NCI-H446 (cell line): ENCODE data around the gene EXOSC1.
"Not testable (repeated sequence)": the region's sequence is repeated elsewhere in the genome, so short reads cannot be mapped to it uniquely, and the experiment has no call there.

Source experiments
- DNase-seq, 2 experiments: peaks; one replicate each; lab custom pipeline; 2025; lab: John Stamatoyannopoulos, UW

Gene EXOSC1

DNA sequence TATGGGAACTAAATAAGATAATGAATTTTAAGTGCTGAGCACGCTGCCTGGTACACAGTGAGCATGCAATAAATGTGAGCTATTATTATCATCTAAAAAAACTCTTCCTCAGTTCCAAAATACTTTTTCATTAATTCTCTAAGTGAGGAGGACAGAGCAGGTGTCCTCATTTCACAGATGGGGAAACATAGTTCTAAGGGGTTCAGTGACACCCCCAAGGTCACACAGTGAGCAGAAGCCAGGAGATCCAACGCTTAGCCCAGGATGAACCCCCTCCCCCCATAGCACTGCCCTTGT is 37.9 kb downstream of the EXOSC1 start:
- no peak for DNase-seq

DNA sequence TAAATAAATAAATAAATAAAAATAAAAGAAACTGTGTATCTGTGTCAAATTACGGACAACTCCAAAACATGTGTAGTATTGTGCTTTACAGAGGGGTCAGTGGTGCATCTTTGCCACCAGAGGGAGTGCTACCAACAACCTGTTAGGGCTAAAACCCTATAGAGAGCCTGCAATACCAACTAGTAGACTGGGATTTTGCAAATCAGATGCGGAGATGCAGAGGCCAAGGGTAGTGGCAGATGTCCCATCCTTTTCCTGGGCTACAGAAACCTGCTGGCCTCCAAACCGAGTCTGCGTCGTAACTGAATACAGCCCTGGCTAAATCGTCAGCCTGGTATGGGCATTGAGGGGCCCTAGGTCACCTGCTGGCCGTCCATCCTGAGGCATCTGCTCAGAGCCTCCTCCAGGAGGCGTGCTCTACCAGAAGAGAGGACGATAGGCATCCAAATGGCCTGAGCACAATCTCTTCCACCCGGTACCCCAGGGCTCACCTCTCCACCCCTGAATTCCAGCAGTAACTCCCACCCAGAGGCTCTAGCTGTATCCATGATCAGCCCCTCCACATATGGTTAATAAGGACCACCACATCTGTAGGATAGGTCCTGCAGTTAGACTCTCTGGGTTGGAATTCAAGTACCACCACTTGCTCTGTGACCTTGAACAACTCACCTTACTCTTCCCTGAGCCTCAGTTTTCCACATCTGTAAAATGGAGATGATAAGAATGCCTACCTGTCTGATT is 38.4 kb downstream of the EXOSC1 start:
- peak; percentile 19 to 67 for DNase-seq

GRCh38 chr10:97406483-97406882 is 39.3 kb downstream of the EXOSC1 start:
- not testable (repeated sequence) for DNase-seq

GRCh38 chr10:97406064-97406463 is 39.7 kb downstream of the EXOSC1 start:
- DNase-seq: no peak

DNA sequence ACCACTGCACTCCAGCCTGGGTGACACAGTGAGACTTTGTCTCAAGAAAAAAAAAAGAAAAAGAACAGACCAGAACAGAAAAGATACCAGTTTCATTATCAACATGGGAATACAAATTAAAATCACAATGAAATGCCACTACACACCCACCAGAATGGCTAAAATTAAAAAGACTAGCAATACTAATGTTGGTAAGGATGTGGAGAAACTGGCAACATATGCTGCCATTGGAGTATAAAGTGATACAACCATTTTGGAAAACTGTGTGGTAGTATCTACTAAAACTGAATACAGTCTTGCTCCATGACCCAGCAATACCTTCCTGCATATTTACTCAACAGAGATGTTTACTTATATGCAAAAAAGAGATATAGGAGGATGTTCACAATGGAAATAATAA is 41.8 kb downstream of the EXOSC1 start:
- no peak for DNase-seq

DNA sequence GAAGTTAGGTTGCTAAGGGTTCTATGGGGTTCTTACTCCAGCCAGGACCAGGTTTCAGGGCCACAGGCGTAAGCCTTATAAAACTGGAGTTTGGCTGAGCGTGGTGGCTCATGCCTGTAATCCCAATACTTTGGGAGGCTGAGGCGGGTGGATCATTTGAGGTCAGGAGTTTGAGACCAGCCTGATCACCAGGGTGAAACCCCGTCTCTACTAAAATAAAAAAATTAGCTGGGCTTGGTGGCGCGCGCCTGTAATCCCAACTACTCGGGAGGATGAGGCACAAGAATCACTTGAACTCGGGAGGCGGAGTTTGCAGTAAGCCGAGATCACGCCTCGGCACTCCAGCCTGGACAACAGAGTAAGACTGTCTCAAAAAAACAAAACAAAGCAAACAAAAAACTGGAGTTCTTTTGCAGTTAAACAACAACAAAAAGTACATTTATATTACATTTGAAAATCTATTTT is 44.3 kb downstream of the EXOSC1 start:
- no peak for DNase-seq

DNA sequence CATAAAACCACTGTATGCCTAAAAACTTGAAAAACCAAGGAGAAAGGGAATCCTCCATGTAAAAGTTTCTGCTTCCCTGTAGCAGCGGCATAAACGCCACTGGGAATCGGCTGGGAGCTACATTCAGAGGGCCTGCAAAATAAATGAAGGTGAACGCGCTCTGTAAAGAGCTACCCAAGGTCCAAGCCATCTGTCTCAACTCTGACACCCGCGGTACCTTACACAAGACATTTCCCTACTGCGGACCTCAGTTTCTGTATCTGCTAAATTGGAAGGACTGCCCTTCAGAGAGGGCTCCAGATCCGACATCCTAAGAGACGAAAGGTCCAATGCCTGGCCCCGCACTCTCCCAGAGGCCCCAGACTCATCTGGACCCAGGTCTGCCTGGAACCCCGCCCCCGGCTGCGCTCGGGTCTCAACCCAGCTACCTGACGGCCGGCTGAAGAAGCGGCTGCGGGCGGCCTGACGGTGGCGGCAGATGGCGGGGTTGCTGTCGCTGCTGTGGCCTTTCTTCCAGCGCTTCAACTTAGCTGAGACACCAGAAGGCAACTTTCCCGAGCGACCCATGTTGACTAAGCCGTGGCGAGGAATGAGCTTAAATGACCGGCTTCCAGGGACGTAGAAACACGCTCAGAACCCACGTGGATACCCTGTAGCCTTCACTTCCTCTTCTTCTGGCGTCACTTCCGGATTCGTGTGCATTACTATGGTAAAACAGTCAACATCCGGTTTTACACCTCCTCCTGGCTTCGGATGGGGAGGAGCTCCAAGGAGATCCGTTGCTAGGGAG is 44.9 kb downstream of the EXOSC1 start, which contains the start of gene RRP12:
TSS of gene RRP12 (minus strand) at position 676 of the 790 bp plus-strand sequence. CDS start at position 567, 109 bp downstream.
- DNase-seq: peak; percentile 91 to 95

DNA sequence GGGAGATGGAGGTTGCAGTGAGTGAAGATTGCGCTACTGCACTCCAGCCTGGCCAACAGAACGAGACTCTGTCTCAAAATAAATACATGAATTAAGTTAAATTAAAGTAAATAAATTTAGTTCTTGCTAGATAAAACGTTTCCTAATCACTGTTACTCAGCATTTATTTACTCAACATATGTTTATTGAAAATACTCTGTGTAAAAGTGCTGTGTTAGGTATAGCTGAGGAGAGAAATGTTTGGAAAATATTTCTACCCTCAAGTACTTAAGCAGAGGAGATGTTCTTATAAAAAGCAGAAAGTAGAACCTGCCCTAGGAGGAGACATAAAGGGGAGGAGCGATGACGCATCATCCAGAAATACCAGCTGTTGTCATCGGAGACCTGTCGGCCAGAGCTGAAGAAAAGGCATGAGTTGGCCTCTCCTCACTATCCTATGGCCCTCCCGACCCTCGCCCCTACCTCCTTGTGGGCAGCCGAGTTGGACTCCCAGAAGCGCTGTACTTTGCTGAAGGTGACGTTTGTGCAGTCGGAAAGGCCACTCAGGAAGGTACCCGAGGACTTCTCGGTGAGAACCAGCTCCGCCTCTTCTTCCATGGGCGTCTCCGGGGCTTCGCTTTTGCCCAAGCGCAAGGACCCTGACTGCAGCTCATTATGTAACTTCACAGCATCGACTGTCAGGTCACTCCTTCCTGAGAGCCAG is 45.8 kb downstream of the EXOSC1 start:
- DNase-seq: peak in 1 of 2 experiments; percentile 22

DNA sequence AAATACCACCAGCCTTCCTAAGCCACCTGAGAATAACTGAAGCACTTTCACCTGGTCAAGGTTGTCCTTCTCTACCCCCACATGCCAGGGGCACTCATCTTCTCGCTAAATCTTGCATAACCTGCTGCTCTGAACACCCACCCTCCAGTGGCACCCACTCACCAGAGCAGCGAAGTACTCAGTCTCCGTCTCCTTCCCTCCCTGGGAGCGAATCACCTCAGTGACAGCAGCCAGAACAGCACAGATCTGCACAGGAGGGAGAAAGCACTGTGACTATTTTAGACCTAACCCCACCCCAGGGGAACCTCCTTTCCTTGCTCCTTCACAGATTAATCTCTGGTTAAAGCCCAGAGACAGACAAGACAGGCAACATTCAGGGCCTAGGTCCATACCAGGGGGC is 49.8 kb downstream of the EXOSC1 start:
- no peak for DNase-seq

DNA sequence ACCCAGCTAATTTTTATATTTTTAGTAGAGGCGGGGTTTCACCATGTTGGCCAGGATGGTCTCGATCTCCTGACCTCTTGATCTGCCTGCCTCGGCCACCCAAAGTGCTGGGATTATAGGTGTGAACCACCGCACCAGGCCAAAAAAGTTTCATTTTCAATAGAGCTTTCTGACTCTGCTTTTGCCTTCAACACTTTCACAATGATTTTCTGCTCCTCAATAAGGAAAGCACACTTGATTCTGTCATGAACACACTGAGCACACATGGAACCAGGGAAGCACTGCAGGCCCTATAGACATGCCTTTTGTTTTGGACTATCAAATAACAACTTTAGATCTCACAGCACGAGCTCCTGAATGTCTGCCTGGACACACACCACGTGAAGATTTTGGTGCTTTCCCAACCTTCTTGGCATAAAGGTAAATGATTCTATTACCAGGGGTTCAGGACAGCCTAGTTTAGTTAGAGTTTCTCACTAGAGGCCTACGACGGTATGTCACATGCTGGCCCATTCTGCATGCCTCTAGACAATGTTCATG is 52.7 kb downstream of the EXOSC1 start:
- no peak for DNase-seq

GRCh38 chr10:97390091-97390490 is 55.7 kb downstream of the EXOSC1 start:
- no peak for DNase-seq

- no peak for DNase-seq
Measured at GRCh38 chr10:97388152-97388551, 57.7 kb downstream of the EXOSC1 start.
